Measurements from ENCODE around the gene DUOXA2. TPM values are rescaled to one million over a fixed set of nuclear protein-coding genes. Genes with fewer than 3 reads are reported as not detected.
A peak's percentile ranks its signal among the peaks of the same experiment; 100 is the strongest.
"Not testable (repeated sequence)": the region's sequence is repeated elsewhere in the genome, so short reads cannot be mapped to it uniquely, and the experiment has no call there.

DUOXA2 gene
- polyA plus RNA-seq, 1 donor: not detected

- peaks cover 2% of the 10 kb centered on the region for H3K4me1 ChIP-seq (ENCODE audit: control insufficient read depth, insufficient read depth, low read length)
- no peak overlapping the region for H3K4me3 ChIP-seq (ENCODE audit: low read length)
- H3K9me3 ChIP-seq (ENCODE audit: control insufficient read depth, low read depth, low read length): peaks cover 5% of the 10 kb centered on the region
- H3K36me3 ChIP-seq (ENCODE audit: control insufficient read depth, insufficient read depth, low read length): no peaks in the 10 kb centered on the region
- H3K27me3 ChIP-seq (ENCODE audit: control insufficient read depth, insufficient read depth, low read length): peaks cover 74% of the 10 kb centered on the region
- no peak for DNase-seq
- H3K27ac ChIP-seq (ENCODE audit: low read length): no peak overlapping the region
- no CpG with 5 or more reads among the region's 47 CpGs for WGBS (ENCODE audit: insufficient coverage, low lambda C conversion rate)
Measured at GRCh38 chr15:45128971-45129639, 15.0 kb downstream of the DUOXA2 start.

- Histone ChIP-seq H3K27me3 (ENCODE audit: control insufficient read depth, insufficient read depth, low read length) (peaks cover 76% of the 10 kb centered on the region), H3K9me3 (ENCODE audit: control insufficient read depth, low read depth, low read length) (peaks cover 5% of the 10 kb centered on the region), H3K4me3 (ENCODE audit: low read length) (no peak within 1 kb of the TSS), H3K27ac (ENCODE audit: low read length) (no peak within 1 kb of the TSS), H3K36me3 (ENCODE audit: control insufficient read depth, insufficient read depth, low read length) (no peaks in the 10 kb centered on the region), H3K4me1 (ENCODE audit: control insufficient read depth, insufficient read depth, low read length) (peaks cover 2% of the 10 kb centered on the region)
- WGBS (ENCODE audit: insufficient coverage, low lambda C conversion rate): no CpG with 5 or more reads among the region's 46 CpGs
- DNase-seq: peak in 1 of 2 donors; percentile 44
Measured at GRCh38 chr15:45129651-45130129, 15.6 kb downstream of the DUOXA2 start, which contains the start of the genes DUOX1 and DUOXA1. Gene DUOX1 (plus strand): TSS chr15:45129994. CDS start chr15:45131967, 1,973 bp downstream. Gene DUOXA1 (minus strand): TSS chr15:45129879. CDS start chr15:45123014, 6,865 bp downstream.

GRCh38 chr15:45130291-45131000 lies 16.3 kb downstream of the DUOXA2 start:
- WGBS (ENCODE audit: insufficient coverage, low lambda C conversion rate): no CpG with 5 or more reads among the region's 7 CpGs
- Histone ChIP-seq H3K36me3 (ENCODE audit: control insufficient read depth, insufficient read depth, low read length) (no peaks in the 10 kb centered on the region), H3K27me3 (ENCODE audit: control insufficient read depth, insufficient read depth, low read length) (peaks cover 76% of the 10 kb centered on the region), H3K27ac (ENCODE audit: low read length) (no peak overlapping the region), H3K4me1 (ENCODE audit: control insufficient read depth, insufficient read depth, low read length) (peaks cover 2% of the 10 kb centered on the region), H3K4me3 (ENCODE audit: low read length) (no peak overlapping the region), H3K9me3 (ENCODE audit: control insufficient read depth, low read depth, low read length) (peaks cover 5% of the 10 kb centered on the region)
- DNase-seq: no peak

GRCh38 chr15:45131510-45131909 lies 17.4 kb downstream of the DUOXA2 start:
- Histone ChIP-seq H3K27me3 (ENCODE audit: control insufficient read depth, insufficient read depth, low read length) (peaks cover 73% of the 10 kb centered on the region), H3K27ac (ENCODE audit: low read length) (no peak overlapping the region), H3K4me1 (ENCODE audit: control insufficient read depth, insufficient read depth, low read length) (peaks cover 2% of the 10 kb centered on the region), H3K9me3 (ENCODE audit: control insufficient read depth, low read depth, low read length) (peaks cover 5% of the 10 kb centered on the region), H3K4me3 (ENCODE audit: low read length) (no peak overlapping the region), H3K36me3 (ENCODE audit: control insufficient read depth, insufficient read depth, low read length) (no peaks in the 10 kb centered on the region)
- DNase-seq: peak in 1 of 2 donors; percentile 44
- no CpG with 5 or more reads among the region's 3 CpGs for WGBS (ENCODE audit: insufficient coverage, low lambda C conversion rate)

GRCh38 chr15:45132844-45133560 lies 18.9 kb downstream of the DUOXA2 start:
- Histone ChIP-seq H3K36me3 (ENCODE audit: control insufficient read depth, insufficient read depth, low read length) (no peaks in the 10 kb centered on the region), H3K27ac (ENCODE audit: low read length) (no peak overlapping the region), H3K4me1 (ENCODE audit: control insufficient read depth, insufficient read depth, low read length) (peaks cover 2% of the 10 kb centered on the region), H3K9me3 (ENCODE audit: control insufficient read depth, low read depth, low read length) (peaks cover 5% of the 10 kb centered on the region), H3K27me3 (ENCODE audit: control insufficient read depth, insufficient read depth, low read length) (peaks cover 72% of the 10 kb centered on the region), H3K4me3 (ENCODE audit: low read length) (no peak overlapping the region)
- no peak for DNase-seq
- WGBS (ENCODE audit: insufficient coverage, low lambda C conversion rate): no CpG with 5 or more reads among the region's 3 CpGs

GRCh38 chr15:45133561-45133920 lies 19.4 kb downstream of the DUOXA2 start:
- Histone ChIP-seq H3K27me3 (ENCODE audit: control insufficient read depth, insufficient read depth, low read length) (peaks cover 67% of the 10 kb centered on the region), H3K27ac (ENCODE audit: low read length) (no peak overlapping the region), H3K36me3 (ENCODE audit: control insufficient read depth, insufficient read depth, low read length) (no peaks in the 10 kb centered on the region), H3K4me3 (ENCODE audit: low read length) (no peak overlapping the region), H3K4me1 (ENCODE audit: control insufficient read depth, insufficient read depth, low read length) (peaks cover 2% of the 10 kb centered on the region), H3K9me3 (ENCODE audit: control insufficient read depth, low read depth, low read length) (peaks cover 5% of the 10 kb centered on the region)
- DNase-seq: no peak
- no CpG with 5 or more reads among the region's 5 CpGs for whole genome bisulfite sequencing (ENCODE audit: insufficient coverage, low lambda C conversion rate)

- H3K27me3 ChIP-seq (ENCODE audit: control insufficient read depth, insufficient read depth, low read length): peaks cover 62% of the 10 kb centered on the region
- H3K36me3 ChIP-seq (ENCODE audit: control insufficient read depth, insufficient read depth, low read length): no peaks in the 10 kb centered on the region
- 100% methylated on average over 2 of the region's 7 CpGs for whole genome bisulfite sequencing (ENCODE audit: insufficient coverage, low lambda C conversion rate)
- H3K4me1 ChIP-seq (ENCODE audit: control insufficient read depth, insufficient read depth, low read length): peaks cover under 1% of the 10 kb centered on the region
- peaks cover 5% of the 10 kb centered on the region for H3K9me3 ChIP-seq (ENCODE audit: control insufficient read depth, low read depth, low read length)
- H3K27ac ChIP-seq (ENCODE audit: low read length): no peak overlapping the region
- H3K4me3 ChIP-seq (ENCODE audit: low read length): no peak overlapping the region
- no peak for DNase-seq
Measured at GRCh38 chr15:45134046-45134445, 19.9 kb downstream of the DUOXA2 start.

- DNase-seq: peak in 1 of 2 donors; percentile 44
- no CpG with 5 or more reads among the region's 57 CpGs for WGBS (ENCODE audit: insufficient coverage, low lambda C conversion rate)
- Histone ChIP-seq H3K27ac (ENCODE audit: low read length) (no peak overlapping the region), H3K36me3 (ENCODE audit: control insufficient read depth, insufficient read depth, low read length) (no peaks in the 10 kb centered on the region), H3K4me1 (ENCODE audit: control insufficient read depth, insufficient read depth, low read length) (no peaks in the 10 kb centered on the region), H3K9me3 (ENCODE audit: control insufficient read depth, low read depth, low read length) (peaks cover under 1% of the 10 kb centered on the region), H3K4me3 (ENCODE audit: low read length) (peak overlapping the region; percentile 19), H3K27me3 (ENCODE audit: control insufficient read depth, insufficient read depth, low read length) (peaks cover 53% of the 10 kb centered on the region)
Measured at GRCh38 chr15:45134682-45135604, 20.8 kb downstream of the DUOXA2 start.

- peaks cover 44% of the 10 kb centered on the region for H3K27me3 ChIP-seq (ENCODE audit: control insufficient read depth, insufficient read depth, low read length)
- WGBS (ENCODE audit: insufficient coverage, low lambda C conversion rate): no CpG with 5 or more reads among the region's 37 CpGs
- H3K4me3 ChIP-seq (ENCODE audit: low read length); H3K36me3 ChIP-seq (ENCODE audit: control insufficient read depth, insufficient read depth, low read length); H3K4me1 ChIP-seq (ENCODE audit: control insufficient read depth, insufficient read depth, low read length); DNase-seq; H3K27ac ChIP-seq (ENCODE audit: low read length); H3K9me3 ChIP-seq (ENCODE audit: control insufficient read depth, low read depth, low read length): not testable (repeated sequence)
Measured at GRCh38 chr15:45135705-45136377, 21.7 kb downstream of the DUOXA2 start.
